Measurements from ENCODE around the gene TSPAN5. TPM values are rescaled to one million over a fixed set of nuclear protein-coding genes. Genes with fewer than 3 reads are reported as not detected.

The TSPAN5 gene
- total and polyA plus RNA-seq, 9 of the 15 experiments (the other 6 are each of a cell fraction or from before 2014, with no cell fraction given), result 0.58 to 6.6 (median 0.73) TPM

- no peaks in the 10 kb centered on the region for H3K9me1 ChIP-seq (ENCODE audit: control insufficient read depth, insufficient read depth, low read length)
- BruUV-seq (replicated peaks), result no TSS peak
- no peaks in the 10 kb centered on the region for H3K9me3 ChIP-seq (replicated peaks; ENCODE audit: control insufficient read depth, insufficient read depth, low read depth, low read length)
- POLR2A ChIA-PET, result interaction anchor here (0.6 kb wide), 1 partner anchor 425 kb away, joined by 3 read pairs; no protein-coding TSS in a partner anchor
- 30% methylated on average over 1 of the region's 1 CpG for WGBS (ENCODE audit: insufficient coverage, low coverage, missing lambda C conversion rate)
- no peak overlapping the region for H3K4me3 ChIP-seq
- H3K4me2 ChIP-seq (ENCODE audit: insufficient read depth, low read length), result no peak overlapping the region
- peaks cover 0 to 13% of the 10 kb centered on the region in 2 experiments; a peak in 1 of 5 replicates for H3K27me3 ChIP-seq (ENCODE audit: control insufficient read depth in 2 of 2, insufficient read depth in 2 of 2, low read length in 2 of 2)
- ATAC-seq, result no peak
- H3K79me2 ChIP-seq (ENCODE audit: control insufficient read depth, insufficient read depth, low read length), result no peaks in the 10 kb centered on the region
- no peaks in the 10 kb centered on the region; a peak in 2 of 5 replicates for H3K4me1 ChIP-seq (replicated peaks in 1 of 2; ENCODE audit: control insufficient read depth in 2 of 2, insufficient read depth in 2 of 2, low read length in 2 of 2)
- TF ChIP-seq SLC30A9 (CRISPR knock-in tag; IDR thresholded peaks at IDR 0.05), result no peak
- no peak for TF ChIP-seq ZBTB5 (IDR thresholded peaks at IDR 0.05)
- TF ChIP-seq CTBP1 (IDR thresholded peaks at IDR 0.05; ENCODE audit: borderline replicate concordance), result no peak
- no peak for TF ChIP-seq SNIP1 (IDR thresholded peaks at IDR 0.05; ENCODE audit: low read depth)
- TF ChIP-seq LARP7 (IDR thresholded peaks at IDR 0.05), result no peak
- TF ChIP-seq, protein P1, sequence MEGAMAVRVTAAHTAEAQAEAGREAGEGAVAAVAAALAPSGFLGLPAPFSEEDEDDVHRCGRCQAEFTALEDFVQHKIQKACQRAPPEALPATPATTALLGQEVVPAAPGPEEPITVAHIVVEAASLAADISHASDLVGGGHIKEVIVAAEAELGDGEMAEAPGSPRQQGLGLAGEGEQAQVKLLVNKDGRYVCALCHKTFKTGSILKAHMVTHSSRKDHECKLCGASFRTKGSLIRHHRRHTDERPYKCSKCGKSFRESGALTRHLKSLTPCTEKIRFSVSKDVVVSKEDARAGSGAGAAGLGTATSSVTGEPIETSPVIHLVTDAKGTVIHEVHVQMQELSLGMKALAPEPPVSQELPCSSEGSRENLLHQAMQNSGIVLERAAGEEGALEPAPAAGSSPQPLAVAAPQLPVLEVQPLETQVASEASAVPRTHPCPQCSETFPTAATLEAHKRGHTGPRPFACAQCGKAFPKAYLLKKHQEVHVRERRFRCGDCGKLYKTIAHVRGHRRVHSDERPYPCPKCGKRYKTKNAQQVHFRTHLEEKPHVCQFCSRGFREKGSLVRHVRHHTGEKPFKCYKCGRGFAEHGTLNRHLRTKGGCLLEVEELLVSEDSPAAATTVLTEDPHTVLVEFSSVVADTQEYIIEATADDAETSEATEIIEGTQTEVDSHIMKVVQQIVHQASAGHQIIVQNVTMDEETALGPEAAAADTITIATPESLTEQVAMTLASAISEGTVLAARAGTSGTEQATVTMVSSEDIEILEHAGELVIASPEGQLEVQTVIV (CRISPR knock-in tag; IDR thresholded peaks at IDR 0.05; ENCODE audit: borderline replicate concordance), result no peak
- H2AFZ ChIP-seq (ENCODE audit: low read depth, low read length), result no peak overlapping the region
- H3K27ac ChIP-seq (ENCODE audit: extremely low read depth, low read depth, low read length), result no peak overlapping the region
- no peaks in the 10 kb centered on the region for H3K36me3 ChIP-seq (ENCODE audit: control insufficient read depth, insufficient read depth, low read length)
- no peak for FAIRE-seq
- H4K20me1 ChIP-seq (replicated peaks; ENCODE audit: control insufficient read depth, insufficient read depth, low read length), result no peaks in the 10 kb centered on the region
- intact Hi-C loops (cut with micrococcal nuclease) (no loop called here), in situ Hi-C loops (cut with MboI) (no loop called here)
- DNase-seq (ENCODE audit: extremely low read depth in 1 of 4, low spot score in 3 of 4), result no peak
- CTCF ChIA-PET (ENCODE audit: low intra/inter-chr PET ratio), result no interaction called here
- H3K9ac ChIP-seq (ENCODE audit: insufficient read depth in 1 of 2, low read depth in 2 of 2, low read length in 2 of 2), result no peak overlapping the region
These were observed 155.8 kb downstream of the TSPAN5 start for GRCh38 chr4:98502624-98503023.

Data from K562 (cell line).